ENCODE measurements around the gene TRAPPC5.

Gene TRAPPC5

DNA sequence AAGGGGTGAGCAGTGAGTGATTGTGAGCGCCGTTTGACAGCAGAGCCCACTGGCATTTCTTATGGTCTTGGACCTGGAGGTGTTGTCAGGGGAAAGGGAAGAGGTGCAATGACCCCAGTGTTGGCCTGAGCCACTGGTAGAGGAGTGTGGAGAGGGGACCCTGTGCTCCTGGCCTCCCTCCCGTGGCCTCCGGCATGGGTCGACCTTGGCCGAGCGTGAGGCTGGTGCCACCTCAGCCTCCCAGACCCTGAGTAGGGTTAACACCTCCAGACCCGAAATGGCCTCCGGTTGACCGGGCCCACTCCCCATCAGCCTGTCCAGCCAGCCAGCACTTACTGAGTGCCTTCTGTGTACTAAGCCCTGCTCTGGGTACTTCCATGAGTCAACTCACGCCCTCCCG is 6.5 kb downstream of the TRAPPC5 start:
- H3K4me3 ChIP-seq (ENCODE audit: low read depth, low read length) = no peak overlapping the region
- TF ChIP-seq POLR2A (IDR thresholded peaks at IDR 0.05; ENCODE audit: extremely low read depth, insufficient read length) (no peak), CTCF (IDR thresholded peaks at IDR 0.05; ENCODE audit: low read depth, low read length) (no peak), MAX (IDR thresholded peaks at IDR 0.05; ENCODE audit: low read depth, low read length) (no peak), MYC (IDR thresholded peaks at IDR 0.05; ENCODE audit: low read depth, low read length) (no peak)
- no peak for DNase-seq (ENCODE audit: low read depth)

DNA sequence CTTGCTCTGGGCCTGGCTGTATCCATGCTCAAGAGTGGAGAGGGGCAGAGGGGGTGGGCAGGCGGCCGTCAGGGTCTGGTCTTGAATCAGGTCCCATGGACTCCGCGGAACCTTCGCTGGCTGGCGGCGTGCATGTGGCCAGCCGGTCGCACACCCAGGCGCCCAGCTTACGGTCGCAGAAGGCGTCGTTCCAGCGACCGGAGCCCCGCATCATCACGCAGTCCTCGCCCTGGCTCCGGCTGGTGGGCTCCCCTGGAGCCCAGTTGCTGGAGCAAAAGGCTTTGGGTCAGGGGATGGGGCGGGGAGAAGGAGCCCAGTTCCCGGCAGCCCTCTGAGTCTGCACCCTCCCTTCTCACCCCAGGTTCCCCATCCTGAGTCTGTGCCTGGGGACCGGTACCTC is 8.5 kb downstream of the TRAPPC5 start:
- TF ChIP-seq POLR2A (IDR thresholded peaks at IDR 0.05; ENCODE audit: extremely low read depth, insufficient read length) (no peak), CTCF (IDR thresholded peaks at IDR 0.05; ENCODE audit: low read depth, low read length) (no peak), MAX (IDR thresholded peaks at IDR 0.05; ENCODE audit: low read depth, low read length) (no peak), MYC (IDR thresholded peaks at IDR 0.05; ENCODE audit: low read depth, low read length) (no peak)
- no peak overlapping the region for H3K4me3 ChIP-seq (ENCODE audit: low read depth, low read length)
- no peak for DNase-seq (ENCODE audit: low read depth)

DNA sequence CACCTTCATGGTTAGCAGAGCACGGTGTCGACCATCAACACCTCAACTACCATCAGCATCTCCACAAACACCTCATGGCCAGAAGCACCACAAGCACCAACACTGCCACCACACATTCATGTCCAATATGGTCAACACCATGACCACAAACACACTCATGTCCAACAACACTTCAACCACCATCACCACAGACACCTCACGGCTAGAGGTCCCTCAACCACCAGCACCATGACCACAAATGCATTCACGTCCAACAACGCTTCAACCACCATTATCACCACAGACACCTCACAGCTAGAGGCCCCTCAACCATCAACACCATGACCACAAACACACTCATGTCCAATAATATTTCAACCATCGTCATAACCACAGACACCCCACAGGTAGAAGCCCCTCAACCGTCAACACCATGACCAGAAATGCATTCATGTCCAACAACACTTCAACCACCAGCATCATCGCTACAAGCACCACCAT is 10.2 kb downstream of the TRAPPC5 start:
- H3K4me3 ChIP-seq (ENCODE audit: low read depth, low read length) = no peak overlapping the region
- TF ChIP-seq POLR2A (IDR thresholded peaks at IDR 0.05; ENCODE audit: extremely low read depth, insufficient read length) = no peak
- TF ChIP-seq CTCF (IDR thresholded peaks at IDR 0.05; ENCODE audit: low read depth, low read length) = no peak
- TF ChIP-seq MYC (IDR thresholded peaks at IDR 0.05; ENCODE audit: low read depth, low read length) = no peak
- TF ChIP-seq MAX (IDR thresholded peaks at IDR 0.05; ENCODE audit: low read depth, low read length) = no peak
- DNase-seq (ENCODE audit: low read depth) = no peak

GRCh38 chr19:7691497-7691896 is 10.9 kb downstream of the TRAPPC5 start:
- H3K4me3 ChIP-seq (ENCODE audit: low read depth, low read length) = no peak overlapping the region
- DNase-seq (ENCODE audit: low read depth) = no peak
- TF ChIP-seq MYC (IDR thresholded peaks at IDR 0.05; ENCODE audit: low read depth, low read length) (no peak), CTCF (IDR thresholded peaks at IDR 0.05; ENCODE audit: low read depth, low read length) (no peak), MAX (IDR thresholded peaks at IDR 0.05; ENCODE audit: low read depth, low read length) (no peak), POLR2A (IDR thresholded peaks at IDR 0.05; ENCODE audit: extremely low read depth, insufficient read length) (no peak)

DNA sequence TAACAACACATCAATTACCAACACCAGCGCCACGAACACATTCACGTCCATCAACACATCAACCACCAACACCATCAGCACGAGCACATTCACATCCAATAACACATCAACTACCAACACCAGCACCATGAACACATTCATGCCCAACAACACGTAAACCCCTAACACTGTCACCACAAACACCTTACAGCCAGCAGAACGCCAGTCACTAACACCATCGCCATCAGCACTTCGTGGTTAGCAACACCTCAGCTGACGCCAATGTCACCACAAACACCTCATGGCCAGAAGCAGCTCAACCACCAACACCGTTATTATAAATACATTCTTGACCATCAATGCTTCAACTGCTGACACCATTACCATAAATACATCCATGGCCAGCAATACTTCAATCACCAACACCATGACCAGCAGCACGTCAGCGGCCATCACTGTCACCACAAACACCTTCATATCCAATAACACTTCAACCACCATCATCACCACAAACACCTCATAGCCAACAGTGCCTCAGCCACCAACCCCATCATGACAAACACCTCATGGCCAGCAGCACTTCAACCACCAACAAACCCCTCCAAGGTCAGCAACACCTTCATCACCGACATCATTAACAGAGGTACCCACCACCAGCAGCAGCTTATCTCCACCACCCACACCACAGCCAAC is 11.9 kb downstream of the TRAPPC5 start:
- no peak for DNase-seq (ENCODE audit: low read depth)
- no peak for TF ChIP-seq MAX (IDR thresholded peaks at IDR 0.05; ENCODE audit: low read depth, low read length)
- TF ChIP-seq CTCF (IDR thresholded peaks at IDR 0.05; ENCODE audit: low read depth, low read length) = no peak
- TF ChIP-seq POLR2A (IDR thresholded peaks at IDR 0.05; ENCODE audit: extremely low read depth, insufficient read length) = no peak
- no peak for TF ChIP-seq MYC (IDR thresholded peaks at IDR 0.05; ENCODE audit: low read depth, low read length)
- no peak overlapping the region for H3K4me3 ChIP-seq (ENCODE audit: low read depth, low read length)
